Right lobe of liver (tissue), 4 donors: ENCODE results near the gene HECW1.

Experiments used
- CTCF ChIP-seq, 4 donors: fragments of 200-600 bp in 3 of 4; fragments of 450-650 bp in 1 of 4; IDR thresholded peaks; one replicate each; pipeline versions ENCODE4 v1.5.1 to v1.8.0; 2016 to 2022; ENCODE audit warnings: antibody characterized with exemption in 4 of 4, mild to moderate bottlenecking in 2 of 4
- POLR2A ChIP-seq: fragments of 450-650 bp; IDR thresholded peaks from one replicate; pipeline ENCODE4 v1.6.1; 2017; ENCODE audit warnings: antibody characterized with exemption, mild to moderate bottlenecking
- donor health status: DM: no; HTN: no; CAD: no.
- donor health status: DM: no; HTN: no; CAD: no.
- donor health status: DM: no; HTN: yes; CAD: no.

DNA sequence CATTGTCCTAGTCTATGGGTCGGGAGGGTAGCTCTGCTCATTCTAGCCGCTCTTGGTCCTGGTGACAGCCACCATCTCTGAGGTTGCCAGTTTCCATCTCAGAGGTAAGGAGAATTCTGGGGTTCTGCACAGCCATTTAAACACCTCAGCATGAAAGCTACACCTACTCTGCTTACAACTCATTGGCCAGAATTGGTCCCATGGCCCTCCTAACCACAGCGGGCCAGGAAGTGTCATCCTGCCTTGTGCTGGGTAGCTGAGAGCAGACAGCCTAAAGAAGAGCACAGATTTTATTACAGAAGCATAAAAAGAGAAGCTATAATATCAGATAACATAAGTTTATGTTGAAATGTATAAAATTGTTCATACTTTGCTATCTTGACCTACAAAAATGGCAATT, 152.7 kb downstream of the HECW1 start:
- no peak for TF ChIP-seq POLR2A
- TF ChIP-seq CTCF (IDR thresholded peaks at IDR 0.05): no peak
